ENCODE results near the gene ALDH2.
"Not testable (repeated sequence)": the region's sequence is repeated elsewhere in the genome, so short reads cannot be mapped to it uniquely, and the experiment has no call there.

Gene ALDH2

DNA sequence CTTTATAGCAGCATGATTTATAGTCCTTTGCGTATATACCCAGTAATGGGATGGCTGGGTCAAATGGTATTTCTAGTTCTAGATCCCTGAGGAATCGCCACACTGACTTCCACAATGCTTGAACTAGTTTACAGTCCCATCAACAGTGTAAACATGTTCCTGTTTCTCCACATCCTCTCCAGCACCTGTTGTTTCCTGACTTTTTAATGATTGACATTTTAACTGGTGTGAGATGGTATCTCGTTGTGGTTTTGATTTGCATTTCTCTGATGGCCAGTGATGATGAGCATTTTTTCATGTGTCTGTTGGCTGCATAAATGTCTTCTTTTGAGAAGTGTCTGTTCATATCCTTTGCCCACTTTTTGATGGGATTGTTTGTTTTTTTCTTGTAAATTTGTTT, 62.9 kb downstream of the ALDH2 start:
- DNase-seq = not testable (repeated sequence)

DNA sequence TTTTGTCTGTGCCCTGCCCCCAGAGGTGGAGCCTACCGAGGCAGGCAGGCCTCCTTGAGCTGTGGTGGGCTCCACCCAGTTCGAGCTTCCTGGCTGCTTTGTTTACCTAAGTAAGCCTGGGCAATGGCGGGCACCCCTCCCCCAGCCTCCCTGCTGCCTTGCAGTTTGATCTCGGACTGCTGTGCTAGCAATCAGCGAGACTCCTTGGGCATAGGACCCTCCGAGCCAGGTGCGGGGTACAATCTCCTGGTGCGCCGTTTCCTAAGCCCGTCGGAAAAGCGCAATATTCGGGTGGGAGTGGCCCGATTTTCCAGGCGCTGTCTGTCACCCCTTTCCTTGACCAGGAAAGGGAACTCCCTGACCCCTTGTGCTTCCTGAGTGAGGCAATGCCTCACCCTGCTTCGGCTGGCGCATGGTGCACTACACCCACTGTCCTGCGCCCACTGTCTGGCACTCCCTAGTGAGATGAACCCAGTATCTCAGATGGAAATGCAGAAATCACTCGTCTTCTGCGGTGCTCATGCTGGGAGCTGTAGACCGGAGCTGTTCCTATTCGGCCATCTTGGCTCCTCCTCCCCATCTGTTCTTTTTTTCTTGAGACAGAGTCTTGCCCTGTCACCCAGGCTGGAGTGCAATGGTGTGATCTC, 68.1 kb downstream of the ALDH2 start:
- not testable (repeated sequence) for DNase-seq

DNA sequence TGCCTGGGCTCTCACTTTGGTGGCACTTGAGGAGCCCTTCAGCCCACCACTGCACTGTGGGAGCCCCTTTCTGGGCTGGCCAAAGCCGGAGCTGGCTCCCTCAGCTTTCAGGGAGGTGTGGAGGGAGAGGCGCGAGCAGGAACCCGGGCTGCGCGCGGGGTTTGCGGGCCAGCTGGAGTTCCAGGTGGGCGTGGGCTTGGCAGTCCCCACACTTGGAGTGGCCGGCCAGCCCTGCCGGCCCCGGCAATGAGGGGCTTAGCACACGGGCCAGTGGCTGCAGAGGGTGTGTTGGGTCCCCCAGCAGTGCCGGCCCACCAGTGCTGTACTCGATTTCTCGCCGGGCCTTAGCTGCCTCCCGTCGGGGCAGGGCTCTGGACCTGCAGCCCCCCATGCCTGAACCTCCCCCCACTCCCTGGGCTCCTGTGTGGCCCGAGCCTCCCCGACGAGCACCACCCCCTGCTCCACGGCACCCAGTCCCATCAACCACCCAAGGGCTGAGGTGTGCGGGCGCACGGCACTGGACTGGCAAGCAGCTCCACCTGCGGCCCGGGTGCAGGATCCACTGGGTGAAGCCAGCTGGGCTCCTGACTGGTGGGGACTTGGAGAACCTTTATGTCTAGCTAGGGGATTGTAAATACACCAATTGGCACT, 68.9 kb downstream of the ALDH2 start:
- DNase-seq = not testable (repeated sequence)

DNA sequence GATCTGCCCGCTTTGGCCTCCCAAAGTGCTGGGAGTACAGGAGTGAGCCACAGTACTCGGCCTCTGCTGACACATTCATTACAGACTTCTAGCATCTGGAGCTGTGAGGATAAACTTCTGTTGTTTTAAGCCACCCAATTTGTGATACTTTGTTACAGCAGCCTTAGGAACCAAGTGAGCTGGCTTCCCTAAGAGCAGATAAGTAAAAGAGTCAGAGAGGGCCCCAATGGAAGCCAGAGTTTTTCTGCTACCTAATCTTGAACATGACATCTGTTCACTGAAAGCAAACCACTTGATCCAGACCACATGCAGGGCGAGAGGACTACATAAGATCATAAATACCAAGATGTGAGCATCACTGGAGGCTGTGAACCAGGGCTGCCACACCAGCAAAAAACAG, 71.6 kb downstream of the ALDH2 start:
- no peak for DNase-seq

DNA sequence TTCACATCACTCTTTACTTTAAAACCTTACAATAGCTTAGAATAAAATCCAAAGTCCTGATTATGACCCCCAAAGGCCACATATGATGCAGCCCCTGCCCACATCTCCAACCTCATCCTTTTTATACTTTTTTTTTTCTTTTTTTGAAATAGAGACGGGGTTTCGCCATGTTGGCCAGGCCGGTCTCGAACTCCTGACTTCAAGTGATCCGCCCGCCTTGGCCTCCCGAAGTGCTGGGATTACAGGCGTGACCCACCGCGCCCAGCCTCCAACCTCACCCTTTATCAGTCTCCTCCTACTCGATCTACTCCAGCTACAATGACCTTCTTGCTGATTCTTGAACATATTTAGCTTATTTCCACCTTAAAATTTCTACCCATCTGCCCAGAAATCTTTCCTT, 74.1 kb downstream of the ALDH2 start:
- DNase-seq = no peak

DNA sequence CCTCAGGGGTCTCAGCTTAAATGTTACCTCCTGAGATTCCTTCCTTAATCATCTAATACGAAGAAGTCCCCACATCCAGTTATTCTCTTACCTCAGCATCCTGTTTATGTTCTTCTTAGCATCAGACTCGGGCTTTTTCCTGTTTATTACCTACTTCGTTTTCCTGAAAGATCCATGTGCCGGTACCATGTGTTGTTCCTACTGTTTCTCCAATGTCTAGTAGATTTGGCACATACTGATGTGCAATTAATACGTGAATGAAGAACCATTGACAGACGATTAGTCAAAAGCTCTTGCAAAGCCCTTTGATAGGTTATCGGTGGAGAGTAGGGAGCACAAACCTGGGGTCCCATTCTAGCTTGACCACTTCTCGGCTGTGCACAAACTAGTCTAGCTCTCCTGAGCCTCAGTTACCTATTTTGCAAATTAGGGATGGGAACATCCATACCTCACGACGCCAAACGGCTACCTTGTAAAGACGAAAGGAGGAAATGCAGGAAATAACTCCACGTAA, 74.6 kb downstream of the ALDH2 start:
- DNase-seq = no peak

DNA sequence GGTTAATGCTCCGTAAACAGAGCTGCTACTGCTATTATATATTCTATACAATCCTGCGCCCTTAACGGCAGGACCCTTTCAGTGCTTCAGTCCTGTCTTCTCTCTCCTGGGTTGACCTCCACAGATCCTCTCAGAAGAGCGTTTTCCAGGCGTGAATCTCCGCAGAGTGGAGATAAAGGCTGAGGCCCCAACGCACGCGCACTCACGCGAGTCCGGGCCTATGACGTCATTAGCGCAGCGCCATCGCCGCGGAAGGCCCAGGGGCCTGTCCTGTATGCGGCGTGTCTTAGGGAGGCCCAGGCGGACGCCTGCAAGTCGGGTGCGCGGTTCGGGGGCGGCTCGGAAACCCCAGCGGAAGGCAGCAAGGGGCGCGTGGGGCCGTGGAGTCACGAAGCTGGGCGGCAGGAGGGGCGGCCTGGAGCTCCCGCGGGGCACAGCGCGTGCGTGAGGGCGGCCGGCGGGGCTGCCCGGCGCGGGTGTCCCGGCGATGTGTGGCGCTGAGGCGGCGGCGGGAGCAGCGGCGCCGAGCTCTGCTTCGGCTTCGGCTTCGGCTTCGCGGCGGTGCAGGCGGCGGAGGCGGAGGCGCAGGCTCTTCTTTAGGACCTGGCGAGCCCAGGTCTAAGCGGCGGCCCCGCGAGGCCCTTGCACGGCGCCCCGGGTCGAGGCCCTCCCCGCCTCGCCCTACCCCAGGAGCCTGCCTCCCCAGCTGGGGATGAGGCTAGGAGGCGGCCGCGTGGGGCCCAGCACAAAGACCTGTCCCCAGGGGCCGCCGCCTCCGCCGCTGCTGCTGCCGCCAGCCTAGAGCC, 75.2 kb downstream of the ALDH2 start, which contains the start of gene MAPKAPK5:
Gene MAPKAPK5, plus strand, starts transcription at position 479 of the 806 bp plus-strand sequence. CDS start 506 bp downstream, outside the sequence.
- DNase-seq = peak; percentile 94

DNA sequence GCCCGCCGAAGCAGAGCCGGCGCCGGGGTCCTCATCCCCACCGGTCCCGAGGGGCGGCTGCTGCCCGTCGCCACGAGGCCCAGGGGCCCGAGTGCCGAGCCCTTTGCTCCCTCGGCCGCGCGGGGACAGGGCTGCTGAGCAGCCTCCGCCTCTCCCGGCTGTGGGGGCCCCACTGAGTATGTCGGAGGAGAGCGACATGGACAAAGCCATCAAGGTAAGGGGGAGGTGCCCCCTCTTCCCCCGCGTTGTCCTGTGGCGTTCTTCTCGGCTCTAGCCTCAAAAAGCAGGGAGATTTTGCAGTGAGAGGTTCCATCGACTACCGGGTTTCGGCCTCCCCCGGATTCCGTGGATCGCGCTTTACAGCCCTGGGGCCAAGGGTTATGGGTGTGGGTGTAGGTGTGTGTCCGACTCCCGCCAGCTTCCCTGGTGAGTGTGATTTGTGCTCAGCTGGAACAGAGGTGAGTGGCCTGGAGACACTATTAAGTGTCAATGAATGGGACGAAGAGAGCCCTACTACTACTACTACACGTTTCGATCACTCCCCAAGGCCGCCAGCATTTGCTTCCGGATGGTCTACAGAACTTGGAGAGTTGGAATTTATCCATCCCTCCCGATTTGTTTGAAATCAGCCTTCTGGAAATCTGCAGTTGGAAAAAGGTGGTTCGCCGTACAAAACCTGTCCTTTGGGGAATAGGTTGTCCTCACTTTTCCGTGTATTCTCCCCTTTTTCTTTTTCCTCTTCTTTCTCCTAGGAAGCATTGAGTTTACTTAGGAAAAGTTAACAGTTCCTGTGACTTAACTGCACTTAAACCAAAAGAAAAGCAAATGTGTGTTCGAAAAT, 76.0 kb downstream of the ALDH2 start:
- DNase-seq = no peak

DNA sequence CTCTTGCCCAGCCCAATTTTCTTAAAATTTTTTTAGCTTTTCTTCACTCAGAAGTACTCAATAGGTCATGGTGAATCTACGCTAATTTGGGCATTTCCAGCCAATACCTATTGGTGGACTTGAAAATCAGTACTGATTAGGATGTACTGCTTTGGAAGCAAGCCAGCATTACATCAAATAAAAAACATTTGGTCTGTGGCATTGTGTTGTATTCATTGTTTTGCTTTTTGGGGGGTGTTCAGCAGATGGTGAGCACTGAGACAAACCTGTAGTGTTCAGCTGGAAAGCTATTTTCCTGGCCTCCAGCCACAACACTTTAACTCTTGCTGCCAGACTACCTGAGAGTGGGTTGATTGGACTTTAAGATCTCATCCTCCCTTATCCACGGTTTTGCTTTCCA, 79.3 kb downstream of the ALDH2 start:
- DNase-seq = no peak

DNA sequence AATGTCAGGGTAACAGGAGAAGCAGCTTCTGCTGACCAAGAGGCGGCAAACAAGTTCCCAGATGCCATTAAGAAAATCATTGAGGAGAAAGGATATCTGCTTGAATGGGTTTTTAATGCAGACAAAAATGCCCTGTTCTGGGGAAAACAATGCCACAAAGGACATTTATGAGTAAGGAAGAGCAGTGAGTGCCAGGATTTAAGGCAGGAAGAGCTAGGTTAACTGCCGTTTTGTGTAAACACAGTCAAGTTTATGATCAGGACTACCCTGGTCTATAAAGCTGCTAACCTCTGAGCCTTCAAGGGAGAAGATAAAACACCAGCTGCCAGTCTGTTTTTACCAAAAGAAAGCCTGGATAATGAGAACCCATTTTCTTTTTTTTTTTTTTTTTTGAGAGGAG, 83.8 kb downstream of the ALDH2 start:
- DNase-seq = no peak

DNA sequence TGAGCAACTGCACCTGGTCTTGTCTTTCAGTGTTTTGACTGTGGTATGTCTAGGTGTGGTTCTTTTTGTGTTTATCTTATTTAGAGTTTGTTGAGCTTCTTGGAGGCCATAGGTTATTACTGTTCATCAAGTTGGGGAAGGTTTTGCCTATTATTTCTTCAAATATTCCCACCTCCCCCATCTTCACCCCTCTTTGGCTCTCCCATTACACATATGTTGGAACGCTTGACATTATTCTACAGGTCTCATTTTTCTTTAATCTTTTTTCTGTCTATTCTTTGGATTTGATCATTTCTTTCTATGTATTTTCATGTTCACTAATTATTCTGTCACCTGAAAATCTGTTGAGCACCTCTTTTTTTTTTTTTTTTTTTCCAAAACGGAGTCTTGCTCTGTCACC, 91.5 kb downstream of the ALDH2 start:
- DNase-seq = no peak

DNA sequence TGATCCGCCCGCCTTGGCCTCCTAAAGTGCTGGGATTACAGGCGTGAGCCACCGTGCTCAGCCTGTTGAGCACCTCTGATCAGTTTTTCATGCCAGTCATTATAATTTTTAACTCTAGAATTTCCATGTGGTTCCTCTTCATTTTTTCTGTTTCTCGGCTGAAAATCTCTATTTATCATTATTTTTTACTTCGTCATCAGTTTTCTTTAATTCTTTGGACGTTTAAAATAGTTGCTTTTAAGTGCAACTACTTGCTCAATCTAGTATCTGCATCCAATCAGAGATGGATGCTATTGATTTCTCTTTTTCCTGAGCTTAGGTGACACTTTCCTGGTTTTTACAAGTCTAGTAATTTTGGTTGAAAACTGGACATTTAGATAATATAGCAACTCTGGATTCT, 92.0 kb downstream of the ALDH2 start:
- DNase-seq = no peak

DNA sequence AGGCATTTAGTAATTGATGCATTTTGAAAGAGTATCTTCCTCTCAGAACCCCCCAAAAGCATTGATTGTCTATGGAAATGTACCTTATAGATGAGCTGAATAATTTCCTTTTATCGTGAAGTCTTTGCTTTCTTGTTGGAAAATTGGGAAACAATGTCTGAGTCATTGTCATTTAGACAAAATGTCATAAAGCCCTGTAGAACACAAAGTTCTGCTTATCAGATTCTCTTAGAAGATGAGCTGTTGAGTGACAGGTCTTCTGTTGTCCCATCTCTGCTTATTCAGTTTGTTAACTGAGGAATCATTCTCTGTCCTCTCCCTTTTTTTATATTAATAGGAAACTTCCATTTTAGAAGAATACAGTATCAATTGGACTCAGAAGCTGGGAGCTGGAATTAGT, 98.2 kb downstream of the ALDH2 start:
- no peak for DNase-seq
